Activated naive CD4-positive, alpha-beta T cell treated with anti-CD3 and anti-CD28 coated beads, Interleukin-2, amount 10 ng/mL, durations not matched to agents 7 days and 5 days (primary cell): ENCODE measurements around the gene SGSM2.

ENCODE experiments used
- CTCF ChIA-PET: fragments of 350-600 bp; sonication (Branson Sonifier 250); formaldehyde crosslinking; loops from one replicate; lab custom pipeline; 2021; ENCODE audit warnings: antibody characterized with exemption; lab: Charles Lee
- DNase-seq: peaks from one replicate; pipeline ENCODE4 v3.0.0-alpha.2; 2020
- H3K27ac Mint-ChIP-seq: one replicate; pipeline ENCODE4 v1.8.0; 2021; ENCODE audit warnings: mild to moderate bottlenecking, moderate library complexity, mixed read lengths
- H3K27me3 Mint-ChIP-seq: one replicate; pipeline ENCODE4 v1.8.0; 2021; ENCODE audit warnings: mild to moderate bottlenecking, mixed read lengths
- H3K36me3 Mint-ChIP-seq: one replicate; pipeline ENCODE4 v1.8.0; 2021; ENCODE audit warnings: mixed read lengths
- H3K4me1 Mint-ChIP-seq: one replicate; pipeline ENCODE4 v1.8.0; 2021; ENCODE audit warnings: mixed read lengths
- H3K4me3 Mint-ChIP-seq: one replicate; pipeline ENCODE4 v1.8.0; 2021; ENCODE audit warnings: mild to moderate bottlenecking, moderate library complexity, mixed read lengths
- H3K9me3 Mint-ChIP-seq: one replicate; pipeline ENCODE4 v1.8.0; 2021; ENCODE audit warnings: mixed read lengths

The SGSM2 gene

DNA sequence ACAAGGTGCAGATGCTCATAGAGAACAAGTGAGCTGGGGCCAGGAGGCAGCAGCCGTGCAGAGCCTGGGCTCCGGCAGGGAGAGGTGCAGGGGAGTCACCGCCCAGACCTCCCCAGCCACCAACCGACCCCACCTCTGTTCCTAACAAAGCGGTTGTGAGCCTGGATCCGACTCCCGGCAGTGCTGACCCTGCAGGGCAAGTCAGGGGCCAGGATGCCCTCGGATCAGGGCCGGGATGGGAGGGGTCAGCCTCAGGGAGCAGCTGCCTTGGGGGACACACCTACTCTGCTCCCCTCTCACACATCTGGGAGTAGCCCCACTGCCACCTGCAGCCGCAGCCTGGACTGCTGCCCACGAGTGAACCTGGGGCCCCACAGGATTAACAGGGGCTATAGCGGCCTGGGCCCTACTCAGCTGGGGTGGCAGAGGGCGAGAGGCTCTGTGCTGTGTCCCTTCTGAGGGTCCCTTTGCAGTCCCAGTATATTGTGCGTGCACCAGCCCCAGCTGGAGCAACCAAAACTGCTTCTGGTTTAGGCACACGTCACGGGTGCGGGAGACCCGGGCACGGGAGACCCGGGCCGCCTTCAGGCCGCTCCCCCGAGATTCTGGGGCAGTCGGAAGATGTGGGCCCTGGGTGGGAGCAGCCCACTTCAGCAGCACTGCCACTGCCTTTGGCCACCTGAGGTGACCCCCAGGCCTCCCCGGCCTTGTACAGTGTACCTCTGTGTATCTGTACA, 42.4 kb downstream of the SGSM2 start:
- no peaks in the 10 kb centered on the region for H3K27me3 Mint-ChIP-seq
- H3K4me1 Mint-ChIP-seq, result peaks cover 9% of the 10 kb centered on the region
- no peak overlapping the region for H3K4me3 Mint-ChIP-seq
- DNase-seq, result no peak
- H3K27ac Mint-ChIP-seq, result no peak overlapping the region
- peaks cover 9% of the 10 kb centered on the region for H3K36me3 Mint-ChIP-seq
- no peaks in the 10 kb centered on the region for H3K9me3 Mint-ChIP-seq
- CTCF ChIA-PET, result interaction anchor here (13.1 kb wide), 1 partner anchor 31 kb away, joined by 467 read pairs; the partner anchor contains the start of gene MNT

DNA sequence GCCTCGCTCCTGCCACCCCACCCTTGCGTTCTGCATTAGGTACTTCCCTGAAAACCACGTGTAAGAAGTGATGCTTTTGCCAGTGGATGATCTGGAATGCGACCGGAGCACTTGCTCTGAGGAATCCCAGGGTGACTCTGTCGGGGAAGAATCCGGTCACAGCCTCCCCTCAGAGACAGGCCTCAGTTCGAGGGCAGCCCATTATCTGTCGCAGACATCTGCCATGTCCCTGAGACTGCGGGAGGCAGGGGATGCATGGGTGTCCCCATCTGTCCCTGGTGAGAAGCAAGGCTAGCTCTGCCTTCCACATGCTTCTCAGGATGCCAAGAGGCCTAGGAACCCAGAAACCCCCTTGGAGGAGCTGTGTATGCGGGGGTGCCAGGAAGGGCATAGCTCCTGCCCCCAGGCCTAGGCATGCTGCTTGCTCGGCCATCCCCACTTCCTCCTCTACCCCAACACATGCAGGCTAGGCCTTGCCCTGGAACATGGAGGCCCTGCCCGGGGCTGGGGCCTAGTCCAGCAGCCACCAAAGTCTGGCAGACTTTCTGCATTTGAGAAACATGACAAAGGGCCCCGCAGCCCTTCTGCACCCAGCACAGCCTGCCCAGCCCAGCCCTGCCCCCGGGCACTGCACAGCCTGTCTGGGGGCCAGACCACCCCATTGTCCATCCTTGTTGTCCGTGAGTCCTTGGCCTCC, 43.1 kb downstream of the SGSM2 start:
- H3K4me3 Mint-ChIP-seq, result no peak overlapping the region
- CTCF ChIA-PET, result interaction anchor here (1.2 to 13.1 kb wide), 3 partner anchors 17 to 325 kb away, joined by 3 to 467 read pairs (median 14); partner anchors contain the start of genes HIC1 and MNT
- H3K4me1 Mint-ChIP-seq, result peaks cover 9% of the 10 kb centered on the region
- H3K27me3 Mint-ChIP-seq, result no peaks in the 10 kb centered on the region
- DNase-seq, result no peak
- no peaks in the 10 kb centered on the region for H3K9me3 Mint-ChIP-seq
- H3K36me3 Mint-ChIP-seq, result peaks cover 7% of the 10 kb centered on the region
- no peak overlapping the region for H3K27ac Mint-ChIP-seq

- CTCF ChIA-PET, result interaction anchor here (1.2 to 13.1 kb wide), 7 partner anchors 11 to 326 kb away, joined by 3 to 467 read pairs (median 14); partner anchors contain the start of genes HIC1 and MNT
- no peak overlapping the region for H3K27ac Mint-ChIP-seq
- no peak for DNase-seq
- no peaks in the 10 kb centered on the region for H3K27me3 Mint-ChIP-seq
- H3K4me3 Mint-ChIP-seq, result no peak overlapping the region
- H3K9me3 Mint-ChIP-seq, result no peaks in the 10 kb centered on the region
- H3K4me1 Mint-ChIP-seq, result peaks cover 9% of the 10 kb centered on the region
- H3K36me3 Mint-ChIP-seq, result peaks cover 5% of the 10 kb centered on the region
Measured at GRCh38 chr17:2380950-2381649, 43.8 kb downstream of the SGSM2 start.

- no peaks in the 10 kb centered on the region for H3K9me3 Mint-ChIP-seq
- DNase-seq, result no peak
- CTCF ChIA-PET, result interaction anchor here (1.4 to 13.1 kb wide), 10 partner anchors 8 to 329 kb away, joined by 4 to 467 read pairs (median 8); partner anchors contain the start of genes HIC1 and MNT
- H3K36me3 Mint-ChIP-seq, result peaks cover 6% of the 10 kb centered on the region
- H3K27ac Mint-ChIP-seq, result peak overlapping the region; percentile 42
- H3K4me3 Mint-ChIP-seq, result no peak overlapping the region
- no peaks in the 10 kb centered on the region for H3K27me3 Mint-ChIP-seq
- H3K4me1 Mint-ChIP-seq, result peaks cover 11% of the 10 kb centered on the region
Measured at GRCh38 chr17:2383628-2384167, 46.4 kb downstream of the SGSM2 start.

DNA sequence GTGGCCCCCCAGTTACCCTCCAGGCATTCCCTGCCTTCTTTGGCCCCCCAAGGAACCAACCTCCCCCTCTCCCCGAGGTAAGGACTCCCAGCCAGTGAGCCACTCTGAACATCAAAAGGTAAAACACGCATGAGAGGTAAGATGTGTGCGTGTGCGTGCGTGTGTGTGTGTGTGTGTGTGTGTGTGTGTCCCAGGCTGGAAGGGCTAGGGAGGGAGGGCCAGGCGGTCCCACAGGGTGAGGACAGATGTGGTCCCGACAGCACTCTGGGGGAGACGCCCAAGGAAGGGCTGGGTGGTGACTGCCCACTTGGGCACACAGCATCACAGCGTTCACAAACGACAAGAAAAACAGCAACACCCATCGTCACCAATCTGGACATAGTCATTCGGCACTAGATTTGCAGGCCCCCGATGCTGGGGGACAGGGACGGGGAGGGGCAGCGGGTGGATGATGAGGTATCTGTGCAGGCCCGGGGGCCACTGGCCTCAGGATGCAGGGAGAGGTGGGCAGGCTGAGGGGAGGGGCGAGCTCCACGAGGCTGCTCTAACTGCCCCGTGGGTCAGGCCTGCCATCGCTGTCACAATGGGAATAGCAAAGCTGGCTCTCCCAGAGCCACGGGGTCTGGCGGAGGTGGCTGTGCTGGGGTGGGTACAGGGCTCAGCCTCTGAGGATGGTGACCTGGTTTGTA, 47.3 kb downstream of the SGSM2 start:
- DNase-seq, result no peak
- H3K27ac Mint-ChIP-seq, result no peak overlapping the region
- peaks cover 11% of the 10 kb centered on the region for H3K36me3 Mint-ChIP-seq
- H3K4me1 Mint-ChIP-seq, result peaks cover 18% of the 10 kb centered on the region
- H3K27me3 Mint-ChIP-seq, result no peaks in the 10 kb centered on the region
- CTCF ChIA-PET, result interaction anchor here (13.1 kb wide), 1 partner anchor 26 kb away, joined by 467 read pairs; the partner anchor contains the start of gene MNT
- no peaks in the 10 kb centered on the region for H3K9me3 Mint-ChIP-seq
- H3K4me3 Mint-ChIP-seq, result no peak overlapping the region

DNA sequence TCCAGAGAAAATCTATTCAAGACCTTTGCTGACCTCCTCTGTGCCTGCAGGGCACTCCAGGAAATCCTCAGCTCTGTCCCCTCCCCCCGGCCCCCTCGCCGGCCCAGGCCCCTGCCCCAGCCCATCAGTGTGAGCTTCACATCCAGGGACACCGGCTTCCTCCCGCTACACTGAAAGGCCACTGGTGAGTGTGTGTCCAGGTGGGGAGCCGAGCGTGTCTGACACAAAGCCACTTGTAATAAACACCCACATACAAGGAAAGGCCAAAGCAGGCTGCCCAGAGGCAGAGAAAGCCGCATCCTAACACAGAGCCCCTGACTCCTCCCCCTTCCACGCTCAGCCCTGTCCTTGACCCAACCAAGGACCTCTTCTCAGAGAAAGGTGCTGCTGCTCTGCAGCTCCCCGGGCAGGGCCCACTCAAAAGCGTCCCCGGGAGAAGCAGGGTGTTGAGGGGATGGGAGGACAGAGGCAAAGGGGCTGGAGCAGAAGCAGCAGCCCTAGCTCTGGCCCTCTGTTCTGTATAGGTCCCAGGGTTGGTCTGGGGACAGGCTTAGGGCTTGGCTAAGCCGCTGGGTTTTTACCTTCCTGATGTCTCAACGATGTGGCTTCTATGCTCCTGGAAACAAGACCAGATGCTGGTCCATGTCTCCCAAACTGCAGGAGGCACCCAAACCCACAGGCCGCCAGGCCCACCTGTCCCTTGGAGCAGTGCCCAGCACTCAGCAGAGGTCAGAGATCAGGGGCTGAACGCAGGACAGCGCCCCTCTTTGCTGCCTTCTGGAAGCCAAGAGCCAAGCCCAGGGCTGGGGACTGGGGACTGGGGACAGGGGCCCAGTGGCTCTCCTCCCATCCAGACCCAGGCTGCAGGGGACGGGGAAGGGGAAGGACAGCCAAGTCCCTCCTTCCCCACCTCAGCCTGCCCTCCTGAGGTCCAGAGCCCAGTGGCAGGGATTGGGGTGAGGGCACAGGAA, 48.2 kb downstream of the SGSM2 start:
- no peak overlapping the region for H3K4me3 Mint-ChIP-seq
- H3K4me1 Mint-ChIP-seq, result peaks cover 26% of the 10 kb centered on the region
- H3K27me3 Mint-ChIP-seq, result no peaks in the 10 kb centered on the region
- peaks cover 13% of the 10 kb centered on the region for H3K36me3 Mint-ChIP-seq
- peak overlapping the region; percentile 33 for H3K27ac Mint-ChIP-seq
- H3K9me3 Mint-ChIP-seq, result no peaks in the 10 kb centered on the region
- CTCF ChIA-PET, result interaction anchor here (13.1 kb wide), 1 partner anchor 25 kb away, joined by 467 read pairs; the partner anchor contains the start of gene MNT
- no peak for DNase-seq

GRCh38 chr17:2386400-2387085, 49.2 kb downstream of the SGSM2 start:
- H3K4me1 Mint-ChIP-seq, result peaks cover 33% of the 10 kb centered on the region
- DNase-seq, result no peak
- H3K9me3 Mint-ChIP-seq, result no peaks in the 10 kb centered on the region
- H3K27ac Mint-ChIP-seq, result no peak overlapping the region
- no peaks in the 10 kb centered on the region for H3K27me3 Mint-ChIP-seq
- H3K4me3 Mint-ChIP-seq, result no peak overlapping the region
- CTCF ChIA-PET, result interaction anchor here (0.6 to 13.1 kb wide), 2 partner anchors 24 to 34 kb away, joined by 3 to 467 read pairs; partner anchors contain the start of gene MNT
- H3K36me3 Mint-ChIP-seq, result peaks cover 15% of the 10 kb centered on the region

DNA sequence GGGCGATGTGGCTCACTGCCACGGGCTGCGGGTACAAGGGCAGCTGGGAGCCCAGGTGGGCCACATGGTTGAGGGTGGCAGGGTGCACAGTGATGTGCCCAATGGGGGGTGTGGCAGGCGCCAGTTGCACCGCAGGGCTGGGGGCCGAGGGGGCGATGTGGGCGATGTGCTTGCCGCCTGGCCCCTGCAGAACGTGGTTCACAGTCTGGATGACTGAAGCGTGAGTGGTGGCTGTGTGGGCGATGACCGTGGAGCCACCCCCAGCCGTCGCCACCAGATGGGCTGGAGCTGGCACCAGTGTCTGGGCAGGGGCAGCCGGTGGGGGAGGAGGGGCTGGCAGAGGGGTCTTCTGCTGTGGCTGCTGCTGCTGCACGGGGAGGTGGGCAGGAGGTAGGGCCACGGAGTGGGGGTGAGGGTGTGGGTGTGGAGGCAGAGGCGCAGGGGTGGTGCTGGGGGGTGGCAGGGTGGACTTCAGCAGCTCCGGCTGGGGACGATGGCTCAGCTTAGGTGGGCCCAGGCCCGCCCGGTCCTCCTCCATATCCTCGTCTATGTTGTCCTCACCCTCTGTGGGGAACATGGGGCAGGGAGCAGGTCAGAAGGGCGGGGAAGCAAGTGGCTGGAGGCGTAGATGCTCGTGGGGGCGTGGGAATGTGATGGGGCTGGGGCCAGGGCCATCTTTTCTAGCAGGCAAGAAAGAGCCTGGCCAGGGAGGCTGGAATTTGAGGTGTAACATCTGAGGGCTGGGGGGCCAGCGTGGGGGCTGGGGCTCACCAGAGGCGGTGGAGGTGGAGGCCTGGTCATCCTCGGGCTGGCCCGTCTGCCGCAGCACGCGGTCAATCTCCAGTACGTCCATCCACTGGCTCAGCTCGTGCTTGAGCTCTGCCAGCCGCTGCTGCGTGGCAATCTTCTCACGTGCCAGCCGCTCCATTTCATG, 50.1 kb downstream of the SGSM2 start:
- Mint-ChIP-seq H3K27ac (no peak overlapping the region), H3K27me3 (no peaks in the 10 kb centered on the region), H3K4me3 (no peak overlapping the region), H3K9me3 (no peaks in the 10 kb centered on the region), H3K36me3 (peaks cover 21% of the 10 kb centered on the region), H3K4me1 (peaks cover 41% of the 10 kb centered on the region)
- no peak for DNase-seq
- CTCF ChIA-PET, result interaction anchor here (13.1 kb wide), 1 partner anchor 23 kb away, joined by 467 read pairs; the partner anchor contains the start of gene MNT

DNA sequence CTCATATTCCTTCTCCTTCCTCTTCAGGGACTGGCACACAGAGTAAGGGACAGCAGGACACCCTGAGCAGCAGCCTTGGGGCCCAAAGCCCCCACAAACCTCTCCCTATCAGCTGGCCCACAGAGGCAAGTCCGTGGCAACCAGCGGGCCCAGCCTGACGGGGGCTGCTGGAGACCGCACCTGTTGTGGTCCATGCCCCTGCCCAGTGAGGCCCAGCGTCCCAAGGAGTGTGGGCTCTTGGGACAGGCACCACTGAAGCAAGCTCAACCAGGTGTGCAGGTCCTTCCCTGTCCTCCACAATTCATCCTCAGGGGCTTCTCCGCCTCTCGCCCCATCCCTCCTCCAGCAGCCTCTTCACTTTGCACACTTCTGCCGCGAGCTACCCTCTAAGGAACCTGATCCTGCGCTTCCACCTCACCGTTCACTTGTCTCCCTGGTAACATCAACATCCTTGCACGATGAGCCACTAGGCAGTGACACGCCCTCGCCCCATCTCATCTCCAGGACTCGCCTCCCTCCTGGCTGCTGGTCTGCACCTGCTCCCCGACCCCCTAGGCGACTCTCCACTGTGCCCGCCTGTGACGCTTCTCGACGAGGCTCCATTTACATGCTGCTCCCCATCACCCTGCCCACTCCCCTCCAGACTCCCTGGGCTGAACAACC, 50.9 kb downstream of the SGSM2 start:
- Mint-ChIP-seq H3K27me3 (no peaks in the 10 kb centered on the region), H3K36me3 (peaks cover 21% of the 10 kb centered on the region), H3K4me1 (peaks cover 36% of the 10 kb centered on the region), H3K4me3 (no peak overlapping the region), H3K27ac (no peak overlapping the region), H3K9me3 (no peaks in the 10 kb centered on the region)
- CTCF ChIA-PET, result interaction anchor here (13.1 kb wide), 1 partner anchor 23 kb away, joined by 467 read pairs; the partner anchor contains the start of gene MNT
- DNase-seq, result no peak

DNA sequence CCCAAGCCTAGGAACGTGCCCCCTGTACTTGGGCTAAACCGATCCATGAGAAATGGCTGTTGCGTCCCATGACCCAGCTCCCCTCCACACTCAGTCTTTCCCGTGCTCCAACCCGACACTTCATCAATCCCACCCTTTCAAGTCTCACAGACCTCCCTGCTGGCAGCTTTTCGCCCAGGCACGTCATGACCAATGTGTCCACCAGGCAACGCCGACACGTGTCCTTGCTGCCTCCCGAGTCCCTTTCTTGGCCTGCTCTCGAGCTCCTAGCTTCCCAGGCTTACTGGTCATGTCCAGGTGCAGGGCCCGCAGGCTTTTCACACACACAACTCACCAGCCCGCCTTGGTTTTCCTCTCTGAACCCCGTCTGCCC, 51.4 kb downstream of the SGSM2 start:
- Mint-ChIP-seq H3K9me3 (no peaks in the 10 kb centered on the region), H3K27ac (peak overlapping the region; percentile 52), H3K4me3 (no peak overlapping the region), H3K36me3 (peaks cover 20% of the 10 kb centered on the region), H3K27me3 (no peaks in the 10 kb centered on the region), H3K4me1 (peaks cover 33% of the 10 kb centered on the region)
- no peak for DNase-seq
- CTCF ChIA-PET, result interaction anchor here (13.1 kb wide), 1 partner anchor 22 kb away, joined by 467 read pairs; the partner anchor contains the start of gene MNT
